CD4-positive, CD25-positive, alpha-beta regulatory T cell (primary cell): Measurements from ENCODE around the gene BMPR1A. TPM values are rescaled to one million over a fixed set of nuclear protein-coding genes. Genes with fewer than 3 reads are reported as not detected.

Experiments
- ATAC-seq, 2 donors: fragments of 150-1000 bp; cut with Tn5 transposase; one replicate each; pipeline ENCODE4 v1.10.0; 2021; ENCODE audit warnings: low read depth in 2 of 2, moderate number of reproducible peaks in 2 of 2, moderate library complexity in 1 of 2
- DNase-seq, 3 donors: peaks; one replicate each; pipeline versions ENCODE4 v3.0.0 to v3.0.0-alpha.2; 2012 to 2022; ENCODE audit warnings: mixed read lengths in 1 of 3
- H3K27ac ChIP-seq: one replicate; pipeline ENCODE4 v1.7.0; 2013; ENCODE audit warnings: mild to moderate bottlenecking, low read length; ENCODE audit not compliant: insufficient read depth, poor library complexity, severe bottlenecking
- H3K27me3 ChIP-seq: one replicate; pipeline ENCODE4 v1.7.0; 2013; ENCODE audit warnings: low read length; ENCODE audit not compliant: control insufficient read depth, insufficient read depth
- H3K36me3 ChIP-seq: one replicate; pipeline ENCODE4 v1.7.0; 2013; ENCODE audit warnings: mild to moderate bottlenecking, low read length, moderate library complexity; ENCODE audit not compliant: control insufficient read depth, insufficient read depth
- H3K4me1 ChIP-seq: 2 replicates; pipeline ENCODE4 v1.7.0; 2013; ENCODE audit warnings: mild to moderate bottlenecking, low read length; ENCODE audit not compliant: insufficient read depth, control insufficient read depth, poor library complexity, severe bottlenecking
- H3K4me3 ChIP-seq: one replicate; pipeline ENCODE4 v1.7.0; 2013; ENCODE audit warnings: low read depth, mild to moderate bottlenecking, low read length, moderate library complexity
- H3K9me3 ChIP-seq, 2 experiments: 1 replicate in 1 of 2; 2 replicates in 1 of 2; pipeline ENCODE4 v1.7.0; 2013; ENCODE audit warnings: low read length in 2 of 2, mild to moderate bottlenecking in 1 of 2, moderate library complexity in 1 of 2; ENCODE audit not compliant: control insufficient read depth in 2 of 2
- H3K27ac Mint-ChIP-seq, 3 donors: one replicate each; pipeline ENCODE4 v1.8.0; 2020 to 2022; ENCODE audit warnings: mild to moderate bottlenecking in 3 of 3, mixed read lengths in 3 of 3, moderate library complexity in 2 of 3
- H3K27me3 Mint-ChIP-seq: one replicate; pipeline ENCODE4 v1.8.0; 2022; ENCODE audit warnings: mild to moderate bottlenecking, mixed read lengths
- H3K36me3 Mint-ChIP-seq: one replicate; pipeline ENCODE4 v1.8.0; 2020; ENCODE audit warnings: mixed read lengths
- H3K4me1 Mint-ChIP-seq, 4 donors: one replicate each; pipeline ENCODE4 v1.8.0; 2020 to 2022; ENCODE audit warnings: mixed read lengths in 4 of 4, mild to moderate bottlenecking in 1 of 4
- H3K4me3 Mint-ChIP-seq, 4 donors: one replicate each; pipeline ENCODE4 v1.8.0; 2020 to 2022; ENCODE audit warnings: mild to moderate bottlenecking in 4 of 4, mixed read lengths in 4 of 4, moderate library complexity in 3 of 4
- H3K9me3 Mint-ChIP-seq, 7 donors: one replicate each; pipeline ENCODE4 v1.8.0; 2020 to 2022; ENCODE audit warnings: mixed read lengths in 7 of 7, mild to moderate bottlenecking in 3 of 7, moderate library complexity in 2 of 7
- polyA plus RNA-seq, 4 donors: library from polyadenylated mRNA; unstranded; fragments of 300-500 nt; fragmentation: Illumina TruSeq; gene quantifications; one replicate each; pipeline ENCODE4 v1.2.3, GENCODE V29; 2021
- total RNA-seq: library from RNA; stranded (reverse); gene quantifications from one replicate; pipeline ENCODE4 v1.2.3, GENCODE V29; 2022

The BMPR1A gene
- total and polyA plus RNA-seq, 5 donors from 2014 or later: 2.2 to 8.8 (median 4.2) TPM

- Histone ChIP-seq H3K9me3 (no peaks in the 10 kb centered on the region), H3K27ac (no peak overlapping the region), H3K36me3 (no peaks in the 10 kb centered on the region), H3K4me3 (no peak overlapping the region), H3K27me3 (peaks cover 6% of the 10 kb centered on the region), H3K4me1 (no peaks in the 10 kb centered on the region)
- H3K27ac Mint-ChIP-seq: no peak overlapping the region
- no peaks in the 10 kb centered on the region for H3K36me3 Mint-ChIP-seq
- H3K4me1 Mint-ChIP-seq: no peaks in the 10 kb centered on the region
- peaks cover 29% of the 10 kb centered on the region for H3K27me3 Mint-ChIP-seq
- no peak for ATAC-seq
- H3K4me3 Mint-ChIP-seq: no peak overlapping the region
- H3K9me3 Mint-ChIP-seq: peaks cover 0 to 1% (median 0%) of the 10 kb centered on the region in 7 donors
- no peak for DNase-seq
These were observed 225.3 kb downstream of the BMPR1A start for GRCh38 chr10:86981716-86982115.

Other genes starting within 250 kb of the BMPR1A start
- 54.3 TPM for gene WAPL, start 234.8 kb upstream of the BMPR1A start, total RNA-seq
- gene WAPL, start 234.8 kb upstream of the BMPR1A start, polyA plus RNA-seq: 10 to 100 TPM; 33.3 to 40.9 (median 36.2) TPM
- not detected for gene OPN4, start 102.1 kb upstream of the BMPR1A start, total RNA-seq
- gene OPN4, start 102.1 kb upstream of the BMPR1A start, polyA plus RNA-seq: not detected
- gene LDB3, start 88.1 kb upstream of the BMPR1A start, total RNA-seq: not detected
- gene LDB3, start 88.1 kb upstream of the BMPR1A start, polyA plus RNA-seq: not detected
- gene MMRN2, start 201.0 kb downstream of the BMPR1A start, total RNA-seq: 0.17 TPM
- 1 to 10 TPM in 1 of 4 donors, under 1 TPM in 2, not detected in 1; 0.31 to 1.2 (median 0.36) TPM for gene MMRN2, start 201.0 kb downstream of the BMPR1A start, polyA plus RNA-seq
- not detected for gene SNCG, start 202.0 kb downstream of the BMPR1A start, total RNA-seq
- gene SNCG, start 202.0 kb downstream of the BMPR1A start, polyA plus RNA-seq: not detected
- not detected for gene ADIRF, start 211.9 kb downstream of the BMPR1A start, total RNA-seq
- gene ADIRF, start 211.9 kb downstream of the BMPR1A start, polyA plus RNA-seq: under 1 TPM in 2 of 4 donors, not detected in 2; 0.42 to 0.65 TPM